NCI-H146 (cell line): ENCODE results near the gene OR5C1.
"Not testable (repeated sequence)": the region's sequence is repeated elsewhere in the genome, so short reads cannot be mapped to it uniquely, and the experiment has no call there.

Experiments used
- DNase-seq: peaks from one replicate; lab custom pipeline; 2025; lab: John Stamatoyannopoulos, UW

The OR5C1 gene

GRCh38 chr9:122812736-122813135, 24.0 kb downstream of the OR5C1 start:
- DNase-seq, result no peak

- no peak for DNase-seq
Measured at GRCh38 chr9:122814545-122814944, 25.8 kb downstream of the OR5C1 start.

GRCh38 chr9:122815544-122815943, 26.8 kb downstream of the OR5C1 start:
- DNase-seq, result no peak

- DNase-seq, result no peak
Measured at GRCh38 chr9:122816163-122816867, 27.6 kb downstream of the OR5C1 start.

- no peak for DNase-seq
Measured at GRCh38 chr9:122819326-122819725, 30.6 kb downstream of the OR5C1 start.

- no peak for DNase-seq
Measured at GRCh38 chr9:122819791-122820489, 31.2 kb downstream of the OR5C1 start.

- DNase-seq, result no peak
Measured at GRCh38 chr9:122820490-122820845, 31.7 kb downstream of the OR5C1 start.

- no peak for DNase-seq
Measured at GRCh38 chr9:122821278-122821943, 32.7 kb downstream of the OR5C1 start.

- DNase-seq, result no peak
Measured at GRCh38 chr9:122822056-122822455, 33.3 kb downstream of the OR5C1 start.

- no peak for DNase-seq
Measured at GRCh38 chr9:122822938-122823337, 34.2 kb downstream of the OR5C1 start.

- DNase-seq, result no peak
Measured at GRCh38 chr9:122827761-122828093, 39.0 kb downstream of the OR5C1 start.

GRCh38 chr9:122828965-122829284, 40.2 kb downstream of the OR5C1 start:
- not testable (repeated sequence) for DNase-seq

- DNase-seq, result no peak
Measured at GRCh38 chr9:122832194-122832593, 43.5 kb downstream of the OR5C1 start.

GRCh38 chr9:122835313-122835731, 46.6 kb downstream of the OR5C1 start:
- DNase-seq, result no peak

GRCh38 chr9:122837266-122837850, 48.6 kb downstream of the OR5C1 start:
- DNase-seq, result no peak

- not testable (repeated sequence) for DNase-seq
Measured at GRCh38 chr9:122838441-122838840, 49.7 kb downstream of the OR5C1 start.
